GM06990 (cell line): Measurements from ENCODE around the gene VOPP1.
"Not testable (repeated sequence)": the region's sequence is repeated elsewhere in the genome, so short reads cannot be mapped to it uniquely, and the experiment has no call there.

Source experiments
- DNase-seq: peaks from one replicate; pipeline ENCODE4 v3.0.0-alpha.2; 2011; ENCODE audit not compliant: insufficient read length; ENCODE audit errors: extremely low read depth
- H3K27me3 ChIP-seq: replicated peaks from 2 replicates; pipeline ENCODE4 v1.6.0; 2011; ENCODE audit warnings: low read length; ENCODE audit not compliant: control insufficient read depth, insufficient read depth
- H3K36me3 ChIP-seq: 2 replicates; pipeline ENCODE4 v1.5.1; 2011; ENCODE audit warnings: low read length; ENCODE audit not compliant: control insufficient read depth, insufficient read depth
- H3K4me3 ChIP-seq: replicated peaks from 2 replicates; pipeline ENCODE4 v1.5.1; 2011; ENCODE audit warnings: low read depth, mild to moderate bottlenecking, control low read depth, low read length
- TF ChIP-seq, protein P1 (sequence below): IDR thresholded peaks from 2 replicates; pipeline ENCODE4 v1.5.1; 2011; ENCODE audit warnings: low read length, control low read depth, mild to moderate bottlenecking, inconsistent platforms; ENCODE audit not compliant: insufficient read depth, poor library complexity, severe bottlenecking

The VOPP1 gene

DNA sequence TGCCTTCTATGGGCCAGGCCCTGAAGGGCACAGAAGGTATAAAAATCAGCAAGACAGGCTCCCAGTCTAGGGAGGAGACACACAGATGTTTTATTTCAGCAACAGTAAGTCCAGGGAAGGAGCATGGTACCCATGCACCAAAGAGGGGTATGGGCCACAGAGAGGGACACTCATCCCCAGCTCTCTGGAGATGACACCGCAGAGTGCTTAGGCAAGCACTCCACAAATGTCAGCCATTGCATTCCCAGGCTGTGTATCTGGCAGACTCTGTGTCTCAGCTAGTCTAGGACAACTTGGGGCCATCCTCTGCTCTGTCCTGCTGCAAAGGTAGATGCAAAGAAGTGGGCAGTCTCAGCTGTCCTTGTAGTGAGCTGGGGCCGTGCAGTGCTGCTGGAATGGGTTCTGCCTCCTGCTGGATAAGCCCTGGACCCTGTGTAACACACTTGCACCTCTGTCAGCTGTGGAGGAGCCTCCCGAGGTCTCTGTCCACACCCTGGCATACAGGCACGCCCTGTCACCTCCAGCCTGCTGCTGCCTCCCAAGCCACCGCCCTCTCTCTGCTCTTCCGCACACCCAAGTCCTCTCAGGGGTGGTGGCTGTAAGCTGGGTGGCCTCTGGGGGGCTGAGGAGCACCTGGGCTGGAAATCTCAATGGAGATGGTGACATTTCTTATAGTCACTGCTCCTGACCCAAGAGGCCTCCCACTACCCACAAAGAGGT lies 57.6 kb downstream of the VOPP1 start:
- H3K27me3 ChIP-seq: no peaks in the 10 kb centered on the region
- no peak for DNase-seq
- peaks cover 23% of the 10 kb centered on the region for H3K36me3 ChIP-seq
- TF ChIP-seq, protein P1, sequence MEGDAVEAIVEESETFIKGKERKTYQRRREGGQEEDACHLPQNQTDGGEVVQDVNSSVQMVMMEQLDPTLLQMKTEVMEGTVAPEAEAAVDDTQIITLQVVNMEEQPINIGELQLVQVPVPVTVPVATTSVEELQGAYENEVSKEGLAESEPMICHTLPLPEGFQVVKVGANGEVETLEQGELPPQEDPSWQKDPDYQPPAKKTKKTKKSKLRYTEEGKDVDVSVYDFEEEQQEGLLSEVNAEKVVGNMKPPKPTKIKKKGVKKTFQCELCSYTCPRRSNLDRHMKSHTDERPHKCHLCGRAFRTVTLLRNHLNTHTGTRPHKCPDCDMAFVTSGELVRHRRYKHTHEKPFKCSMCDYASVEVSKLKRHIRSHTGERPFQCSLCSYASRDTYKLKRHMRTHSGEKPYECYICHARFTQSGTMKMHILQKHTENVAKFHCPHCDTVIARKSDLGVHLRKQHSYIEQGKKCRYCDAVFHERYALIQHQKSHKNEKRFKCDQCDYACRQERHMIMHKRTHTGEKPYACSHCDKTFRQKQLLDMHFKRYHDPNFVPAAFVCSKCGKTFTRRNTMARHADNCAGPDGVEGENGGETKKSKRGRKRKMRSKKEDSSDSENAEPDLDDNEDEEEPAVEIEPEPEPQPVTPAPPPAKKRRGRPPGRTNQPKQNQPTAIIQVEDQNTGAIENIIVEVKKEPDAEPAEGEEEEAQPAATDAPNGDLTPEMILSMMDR: peak; percentile 47
- H3K4me3 ChIP-seq: peak overlapping the region; percentile 61

DNA sequence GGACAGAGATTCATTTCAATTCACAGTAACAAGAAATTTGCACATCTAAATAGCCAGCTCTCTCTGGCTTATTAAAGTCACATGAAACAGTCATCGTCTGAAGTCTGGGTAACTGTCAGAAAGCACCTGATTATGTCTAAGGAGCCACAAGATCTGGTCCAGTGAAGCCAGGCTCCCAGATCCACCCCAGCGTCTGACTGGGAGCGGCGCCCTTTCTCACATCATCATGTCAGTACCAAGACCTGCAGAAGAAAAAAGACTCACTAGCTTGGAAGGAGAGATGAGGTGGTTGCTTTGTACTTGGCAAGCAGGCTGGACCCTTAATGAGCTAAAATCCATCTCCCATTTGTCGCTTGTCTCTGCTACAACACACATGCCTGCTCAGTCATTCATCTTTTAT lies 58.4 kb downstream of the VOPP1 start:
- Histone ChIP-seq H3K4me3 (peak overlapping the region; percentile 61), H3K27me3 (no peaks in the 10 kb centered on the region), H3K36me3 (peaks cover 20% of the 10 kb centered on the region)
- DNase-seq: peak; percentile 56
- TF ChIP-seq, protein P1: no peak

DNA sequence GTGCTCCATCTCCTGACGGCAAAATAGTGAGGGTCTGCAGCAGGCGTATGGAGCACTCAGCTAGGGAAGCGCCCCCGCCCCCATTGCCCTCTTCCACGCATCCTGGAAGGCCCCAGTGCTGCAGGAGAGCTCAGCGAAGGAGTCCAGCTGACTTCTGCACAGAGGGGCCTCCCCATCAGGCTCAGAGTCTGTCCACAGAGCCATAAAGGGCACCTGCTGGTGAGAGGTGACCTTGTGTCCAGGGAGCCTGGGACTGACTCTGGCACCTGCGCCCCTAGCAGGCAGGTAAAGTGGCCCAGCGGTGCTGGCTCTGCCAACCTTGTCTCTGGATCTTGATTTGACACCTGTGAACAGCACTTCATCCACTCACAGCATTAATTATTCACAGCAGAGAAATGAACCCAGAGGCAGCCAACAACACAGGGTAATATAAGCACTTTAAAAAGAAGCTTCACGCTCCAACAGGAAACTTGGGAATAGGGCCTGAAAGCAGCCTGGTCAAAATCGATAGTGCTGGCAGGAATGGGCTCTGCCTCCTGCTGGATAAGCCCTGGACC lies 59.6 kb downstream of the VOPP1 start:
- TF ChIP-seq, protein P1: no peak
- Histone ChIP-seq H3K36me3 (peaks cover 15% of the 10 kb centered on the region), H3K4me3 (peak overlapping the region; percentile 61), H3K27me3 (no peaks in the 10 kb centered on the region)
- no peak for DNase-seq

DNA sequence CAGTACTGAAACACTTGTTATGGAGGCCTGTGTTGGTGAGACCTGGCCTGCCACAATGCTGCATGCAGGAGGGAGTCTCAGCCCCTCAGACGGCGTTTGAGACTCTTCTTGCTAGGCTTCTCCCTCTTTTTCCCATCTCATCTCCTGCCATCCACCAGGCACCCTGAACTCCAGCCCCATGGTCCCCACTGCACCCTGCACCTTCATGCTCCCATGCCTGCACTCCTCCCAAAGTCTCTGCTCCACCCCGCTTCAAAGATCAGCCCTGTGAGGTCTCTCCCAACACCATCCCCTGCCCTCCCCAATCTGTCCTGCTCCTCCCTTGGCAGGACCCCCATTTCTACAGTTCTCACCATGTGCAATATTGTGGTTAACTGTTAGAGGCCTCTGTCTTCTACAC lies 61.7 kb downstream of the VOPP1 start:
- H3K4me3 ChIP-seq: peak overlapping the region; percentile 23
- DNase-seq: no peak
- no peaks in the 10 kb centered on the region for H3K27me3 ChIP-seq
- TF ChIP-seq, protein P1: no peak
- H3K36me3 ChIP-seq: peaks cover 12% of the 10 kb centered on the region

DNA sequence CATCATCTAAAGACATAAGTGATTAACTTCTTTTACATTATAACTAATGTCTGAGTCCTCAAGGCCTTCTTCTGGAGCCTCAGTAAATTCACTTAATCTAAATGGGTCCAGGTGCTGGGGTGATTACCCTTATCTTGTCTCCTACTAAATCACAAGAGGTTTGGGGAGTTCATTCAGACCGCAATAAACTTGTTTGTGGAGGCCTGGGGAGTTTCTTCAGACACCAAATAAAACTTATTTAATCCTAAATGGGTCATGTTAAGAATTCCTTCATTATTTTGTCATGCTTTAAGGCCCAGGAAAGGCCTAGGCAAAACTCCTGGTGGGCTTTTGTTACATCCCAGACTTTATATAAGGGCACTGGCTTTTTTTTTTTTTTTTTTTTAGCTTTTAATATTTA lies 62.1 kb downstream of the VOPP1 start:
- H3K27me3 ChIP-seq, H3K4me3 ChIP-seq, H3K36me3 ChIP-seq, DNase-seq: not testable (repeated sequence)

DNA sequence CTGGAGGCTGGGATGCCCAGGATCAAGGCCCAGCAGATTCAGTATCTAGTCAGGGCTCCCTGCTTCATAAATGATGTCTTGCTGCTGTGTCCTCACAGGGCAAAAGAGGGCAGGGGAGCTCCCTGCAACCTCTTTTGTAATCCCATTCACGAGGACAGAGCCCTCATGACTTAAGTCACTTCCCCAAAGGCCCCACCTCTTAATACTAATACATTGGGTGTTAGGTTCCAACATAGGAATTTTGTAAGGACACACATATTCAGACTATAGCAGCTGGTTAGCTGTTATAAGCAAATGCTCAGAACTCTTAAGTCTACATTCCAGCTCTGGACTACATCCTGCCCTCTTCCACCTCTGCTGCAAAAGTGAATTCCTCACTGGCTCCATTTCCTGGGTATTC lies 63.0 kb downstream of the VOPP1 start:
- H3K4me3 ChIP-seq: no peak overlapping the region
- H3K36me3 ChIP-seq: peaks cover 10% of the 10 kb centered on the region
- DNase-seq: no peak
- H3K27me3 ChIP-seq: no peaks in the 10 kb centered on the region
- TF ChIP-seq, protein P1: no peak
